Body of pancreas (tissue), 4 donors: ENCODE data around the gene HMSD.
"Not testable (repeated sequence)": the region's sequence is repeated elsewhere in the genome, so short reads cannot be mapped to it uniquely, and the experiment has no call there.

ENCODE experiments used
- CTCF ChIP-seq, 7 experiments: fragments of 450-650 bp in 4 of 7; fragments of 200-600 bp in 3 of 7; sonication (generic) in 3 of 7; IDR thresholded peaks; one replicate each; pipeline ENCODE4 v1.5.1; 2016 to 2019; ENCODE audit warnings: antibody characterized with exemption in 7 of 7
- POLR2A ChIP-seq, 3 donors: fragments of 450-650 bp; IDR thresholded peaks; one replicate each; pipeline ENCODE4 v1.6.1; 2016; ENCODE audit warnings: antibody characterized with exemption in 3 of 3, mild to moderate bottlenecking in 2 of 3

DNA sequence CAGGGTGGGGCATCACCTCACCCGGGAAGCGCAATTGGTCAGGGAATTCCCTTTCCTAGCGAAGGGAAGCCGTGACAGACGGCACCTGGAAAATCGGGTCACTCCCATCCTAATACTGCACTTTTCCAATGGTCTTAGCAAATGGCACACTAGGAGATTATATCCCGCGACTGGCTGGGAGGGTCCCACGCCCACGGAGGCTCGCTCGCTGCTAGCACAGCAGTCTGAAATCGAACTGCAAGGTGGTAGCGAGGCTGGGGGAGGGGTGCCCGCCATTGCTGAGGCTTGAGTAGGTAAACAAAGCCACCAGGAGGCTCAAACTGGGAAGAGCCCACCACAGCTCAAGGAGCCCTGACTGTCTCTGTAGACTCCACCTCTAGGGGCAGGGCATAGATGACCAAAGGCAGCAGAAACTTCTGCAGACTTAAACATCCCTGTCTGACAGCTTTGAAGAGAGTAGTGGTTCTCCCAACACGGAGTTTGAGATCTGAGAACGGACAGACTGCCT is 8.5 kb upstream of the HMSD start:
- TF ChIP-seq CTCF, POLR2A (IDR thresholded peaks at IDR 0.05): not testable (repeated sequence)
